ENCODE data around the gene PACSIN2. TPM values are rescaled to one million over a fixed set of nuclear protein-coding genes. Genes with fewer than 3 reads are reported as not detected.

The PACSIN2 gene
- total RNA-seq, 6 donors from 2014 or later: 120 to 186 (median 151) TPM

DNA sequence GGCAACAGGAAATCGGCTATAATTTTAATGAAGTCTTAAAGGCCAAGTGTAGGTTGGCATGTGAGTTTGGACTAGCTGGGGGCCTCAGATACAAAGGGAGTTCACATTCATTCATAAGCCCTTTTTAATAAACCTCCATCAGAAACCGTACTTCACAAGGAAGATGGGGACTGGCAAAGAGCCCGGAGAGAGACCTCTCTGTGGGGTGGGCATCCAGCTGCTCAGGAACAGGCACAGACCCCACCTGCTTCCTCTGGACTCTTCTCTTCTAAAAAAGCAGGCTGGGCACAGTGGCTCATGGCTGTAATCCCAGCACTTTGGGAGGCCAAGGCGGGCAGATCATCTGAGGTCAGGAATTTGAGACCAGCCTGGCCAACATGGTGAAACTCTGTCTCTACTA lies 154.0 kb downstream of the PACSIN2 start:
- TF ChIP-seq, protein P1, sequence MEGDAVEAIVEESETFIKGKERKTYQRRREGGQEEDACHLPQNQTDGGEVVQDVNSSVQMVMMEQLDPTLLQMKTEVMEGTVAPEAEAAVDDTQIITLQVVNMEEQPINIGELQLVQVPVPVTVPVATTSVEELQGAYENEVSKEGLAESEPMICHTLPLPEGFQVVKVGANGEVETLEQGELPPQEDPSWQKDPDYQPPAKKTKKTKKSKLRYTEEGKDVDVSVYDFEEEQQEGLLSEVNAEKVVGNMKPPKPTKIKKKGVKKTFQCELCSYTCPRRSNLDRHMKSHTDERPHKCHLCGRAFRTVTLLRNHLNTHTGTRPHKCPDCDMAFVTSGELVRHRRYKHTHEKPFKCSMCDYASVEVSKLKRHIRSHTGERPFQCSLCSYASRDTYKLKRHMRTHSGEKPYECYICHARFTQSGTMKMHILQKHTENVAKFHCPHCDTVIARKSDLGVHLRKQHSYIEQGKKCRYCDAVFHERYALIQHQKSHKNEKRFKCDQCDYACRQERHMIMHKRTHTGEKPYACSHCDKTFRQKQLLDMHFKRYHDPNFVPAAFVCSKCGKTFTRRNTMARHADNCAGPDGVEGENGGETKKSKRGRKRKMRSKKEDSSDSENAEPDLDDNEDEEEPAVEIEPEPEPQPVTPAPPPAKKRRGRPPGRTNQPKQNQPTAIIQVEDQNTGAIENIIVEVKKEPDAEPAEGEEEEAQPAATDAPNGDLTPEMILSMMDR (IDR thresholded peaks at IDR 0.05): no peak
- TF ChIP-seq POLR2AphosphoS5 (IDR thresholded peaks at IDR 0.05): no peak
- TF ChIP-seq EP300 (IDR thresholded peaks at IDR 0.05): no peak
- no peak for TF ChIP-seq POLR2A (IDR thresholded peaks at IDR 0.05)
- 48 to 65% methylated on average over 4 of the region's 4 CpGs for WGBS, 2 donors
- no peak for ATAC-seq (ENCODE audit: low FRiP score in 2 of 2)
- Histone ChIP-seq H3K27ac (no peak overlapping the region), H3K4me1 (peaks cover 9 to 10% (median 9%) of the 10 kb centered on the region in 4 donors), H3K9me3 (no peaks in the 10 kb centered on the region), H3K36me3 (no peaks in the 10 kb centered on the region), H3K27me3 (no peaks in the 10 kb centered on the region), H3K4me3 (no peak overlapping the region)
- DNase-seq: no peak

DNA sequence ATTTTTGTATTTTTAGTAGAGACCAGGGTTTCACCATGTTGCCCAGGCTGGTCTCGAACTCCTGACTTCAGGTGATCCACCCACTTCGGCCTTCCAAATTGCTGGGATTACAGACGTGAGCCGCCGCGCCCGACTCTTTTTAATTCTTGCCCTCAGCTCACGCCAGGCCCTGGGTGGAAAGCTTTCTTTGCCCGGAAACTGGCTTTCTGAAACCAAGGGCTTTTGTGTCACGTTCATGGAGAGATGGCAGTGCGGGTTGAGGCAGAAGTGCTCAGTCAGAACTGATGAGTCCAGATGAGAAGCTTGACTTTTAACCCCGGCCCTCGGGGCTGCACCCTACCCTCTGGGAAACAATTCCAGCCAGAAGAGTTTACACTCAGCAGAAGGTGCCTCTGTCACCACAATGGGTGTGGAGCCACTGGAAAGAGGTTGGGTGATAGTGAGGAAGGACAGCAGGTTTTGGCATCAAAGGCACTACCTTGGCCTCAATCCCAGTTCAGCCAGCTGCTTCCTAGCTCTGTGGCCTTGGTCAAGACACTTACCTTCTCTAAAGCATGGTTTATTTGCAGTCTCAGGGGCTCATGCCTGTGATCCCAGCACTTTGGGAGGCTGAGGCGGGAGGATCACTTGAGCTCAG lies 157.0 kb downstream of the PACSIN2 start:
- Histone ChIP-seq H3K4me3 (peak overlapping the region in 2 of 4 donors; percentile 63 to 73), H3K4me1 (peaks cover 19 to 26% (median 21%) of the 10 kb centered on the region in 4 donors), H3K9me3 (no peaks in the 10 kb centered on the region), H3K27ac (peak overlapping the region in 3 of 4 donors; percentile 8 to 97 (median 96)), H3K36me3 (peaks cover 0 to 7% (median 0%) of the 10 kb centered on the region in 4 donors), H3K27me3 (no peaks in the 10 kb centered on the region)
- 88 to 94% methylated on average over 14 of the region's 14 CpGs for WGBS, 2 donors
- no peak for TF ChIP-seq POLR2AphosphoS5 (IDR thresholded peaks at IDR 0.05)
- TF ChIP-seq POLR2A (IDR thresholded peaks at IDR 0.05): no peak
- TF ChIP-seq EP300 (IDR thresholded peaks at IDR 0.05): no peak
- TF ChIP-seq, protein P1 (IDR thresholded peaks at IDR 0.05): no peak
- no peak for ATAC-seq (ENCODE audit: low FRiP score in 2 of 2)
- peak in 1 of 2 donors; percentile 21 for DNase-seq

DNA sequence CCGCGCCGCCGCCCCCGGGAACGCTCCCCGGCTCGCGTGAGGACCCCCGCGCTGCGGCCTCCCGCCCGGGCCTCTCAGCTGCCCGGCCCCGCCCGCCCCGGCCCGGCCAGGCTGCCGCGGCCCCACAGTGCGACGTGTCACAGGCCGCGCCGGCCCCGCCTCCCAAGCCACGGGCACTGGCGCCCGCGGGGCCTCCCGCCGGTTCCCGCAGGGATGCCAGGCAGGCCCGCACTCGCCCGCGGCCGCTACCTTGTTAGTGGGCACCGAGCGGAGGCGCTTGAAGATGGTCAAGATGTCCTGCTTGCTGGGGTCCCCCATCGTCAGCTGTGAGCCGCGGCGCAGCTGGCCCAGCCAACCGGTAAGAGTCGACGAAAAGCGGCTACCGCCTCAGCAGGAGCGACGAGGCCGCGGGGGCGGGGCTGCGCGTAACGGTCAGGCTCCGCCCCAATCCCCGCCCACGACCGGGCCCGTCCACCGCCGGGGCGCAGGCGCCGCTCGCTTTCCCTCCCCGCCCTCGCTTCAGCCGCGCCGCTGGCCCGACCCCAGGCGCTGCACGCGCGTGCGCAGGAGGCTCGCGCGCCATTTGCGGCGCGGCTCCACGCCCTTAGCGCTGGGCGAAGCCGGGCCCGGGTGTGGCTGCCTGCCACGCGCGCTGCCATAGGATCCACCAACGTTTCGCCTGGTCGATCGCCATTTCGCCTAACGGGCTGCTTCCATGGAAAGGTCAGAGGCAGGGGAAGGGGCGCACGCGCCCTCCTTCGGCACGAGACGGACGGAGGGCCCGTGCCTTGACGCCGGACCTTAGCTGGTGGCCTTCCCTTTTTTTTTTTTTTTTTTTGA lies 157.9 kb downstream of the PACSIN2 start, which contains the start of gene ARFGAP3:
Gene ARFGAP3 (minus strand): TSS at position 409 of the 840 bp plus-strand sequence. CDS start 91 bp downstream, at position 318.
- peak within 1 kb of the TSS; percentile 51 to 91 (median 68) for H3K4me3 ChIP-seq
- H3K4me1 ChIP-seq: peaks cover 19 to 26% (median 21%) of the 10 kb centered on the region in 4 donors
- WGBS, 2 donors: 11 to 64% methylated on average over 15 to 71 of the region's 111 CpGs
- DNase-seq (peak; percentile 96 to 99), ATAC-seq (ENCODE audit: low FRiP score in 2 of 2) (peak; percentile 98 to 99)
- TF ChIP-seq EP300 (IDR thresholded peaks at IDR 0.05) (no peak), POLR2A (IDR thresholded peaks at IDR 0.05) (peak in 3 of 4 donors; percentile 86 to 92 (median 91)), POLR2AphosphoS5 (IDR thresholded peaks at IDR 0.05) (peak; percentile 78 to 94)
- TF ChIP-seq, protein P1 (IDR thresholded peaks at IDR 0.05): peak in 3 of 6 experiments; percentile 36 to 58 (median 46)
- no peaks in the 10 kb centered on the region for H3K9me3 ChIP-seq
- peak within 1 kb of the TSS; percentile 87 to 97 (median 96) for H3K27ac ChIP-seq
- H3K27me3 ChIP-seq: no peaks in the 10 kb centered on the region
- peaks cover 0 to 7% (median 0%) of the 10 kb centered on the region in 4 donors for H3K36me3 ChIP-seq

DNA sequence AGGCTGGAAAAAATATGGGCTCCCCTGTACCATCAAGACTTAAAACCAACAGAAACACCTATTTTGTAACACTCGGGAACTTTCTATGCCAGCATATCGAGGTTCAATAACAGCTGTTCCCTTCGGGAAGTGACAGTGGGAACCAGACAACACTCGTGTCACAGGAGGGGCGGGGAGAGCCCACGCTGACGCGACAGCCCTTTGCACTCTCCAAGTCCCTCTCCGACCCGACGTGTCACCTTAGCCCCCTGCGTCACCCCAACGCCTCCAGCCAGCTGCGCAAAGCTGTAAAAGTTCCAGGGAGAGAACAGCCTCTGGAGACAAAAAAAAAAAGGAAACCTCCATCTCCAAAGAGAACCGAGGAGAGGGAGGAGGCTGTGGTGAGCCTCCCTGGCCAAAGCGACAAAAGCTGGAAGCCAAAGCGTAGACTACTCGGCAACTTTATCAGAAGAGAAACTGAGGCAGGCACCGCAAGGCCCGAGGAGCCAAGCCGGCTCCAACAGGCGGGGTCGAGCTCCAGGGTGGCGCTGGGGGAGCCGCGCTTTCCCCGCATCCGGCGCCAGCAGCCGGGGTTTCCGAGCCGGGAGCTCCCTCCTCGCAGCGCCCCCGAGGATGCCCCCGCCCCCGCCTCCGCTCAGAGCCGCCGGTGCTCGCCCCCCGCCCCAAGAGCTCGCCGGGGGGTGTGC lies 158.6 kb downstream of the PACSIN2 start:
- Histone ChIP-seq H3K27me3 (no peaks in the 10 kb centered on the region), H3K4me1 (peaks cover 19 to 26% (median 21%) of the 10 kb centered on the region in 4 donors), H3K9me3 (no peaks in the 10 kb centered on the region), H3K27ac (peak overlapping the region; percentile 87 to 97 (median 96)), H3K36me3 (peaks cover 0 to 7% (median 0%) of the 10 kb centered on the region in 4 donors), H3K4me3 (peak overlapping the region; percentile 51 to 91 (median 68))
- ATAC-seq (ENCODE audit: low FRiP score in 2 of 2) (peak; percentile 26 to 52), DNase-seq (peak; percentile 73 to 85)
- TF ChIP-seq, protein P1 (IDR thresholded peaks at IDR 0.05): no peak
- TF ChIP-seq POLR2A (IDR thresholded peaks at IDR 0.05) (peak in 1 of 4 donors; percentile 50), POLR2AphosphoS5 (IDR thresholded peaks at IDR 0.05) (peak; percentile 64 to 77)
- WGBS, 2 donors: 0 to 1% methylated on average over 29 to 41 of the region's 44 CpGs
